ENCODE data around the gene MAD1L1. TPM values are rescaled to one million over a fixed set of nuclear protein-coding genes. Genes with fewer than 3 reads are reported as not detected.

Gene MAD1L1
- total RNA-seq, 1 experiment from 2014 or later, result 38.5 TPM

GRCh38 chr7:1898628-1899185, 334.0 kb downstream of the MAD1L1 start:
- Histone ChIP-seq H3K27me3 (ENCODE audit: insufficient read depth, low read length) (no peaks in the 10 kb centered on the region), H3K4me3 (replicated peaks in 1 of 2; ENCODE audit: low read depth in 1 of 2, low read length in 2 of 2) (no peak overlapping the region), H3K4me1 (ENCODE audit: control insufficient read depth in 1 of 2, insufficient read depth in 2 of 2, low read length in 2 of 2) (no peaks in the 10 kb centered on the region), H3K4me2 (ENCODE audit: low read length) (no peak overlapping the region), H4K20me1 (ENCODE audit: insufficient read depth) (no peaks in the 10 kb centered on the region), H3K36me3 (ENCODE audit: control insufficient read depth in 1 of 2, insufficient read depth in 2 of 2, low read length in 2 of 2) (no peaks in the 10 kb centered on the region), H2AFZ (ENCODE audit: low read depth, low read length, poor library complexity, severe bottlenecking) (no peak overlapping the region), H3K27ac (ENCODE audit: low read depth, low read length) (no peak overlapping the region), H3K9ac (ENCODE audit: low read length) (no peak overlapping the region), H3K79me2 (ENCODE audit: insufficient read depth, low read length) (no peaks in the 10 kb centered on the region), H3K9me2 (ENCODE audit: insufficient read depth) (no peaks in the 10 kb centered on the region), H3K9me3 (ENCODE audit: control insufficient read depth in 1 of 2, insufficient read depth in 1 of 2, low read depth in 1 of 2, low read length in 2 of 2) (no peaks in the 10 kb centered on the region)
- RAD21 ChIA-PET (ENCODE audit: low non-redundant PET in 1 of 2, low total read pairs in 2 of 2, uncharacterized antibody in 2 of 2, unreplicated experiment in 2 of 2), result no interaction called here
- no peak for TF ChIP-seq POLR2A (IDR thresholded peaks at IDR 0.05; ENCODE audit: borderline replicate concordance, extremely low read depth, insufficient read depth, insufficient read length)
- no peak for TF ChIP-seq REST (IDR thresholded peaks at IDR 0.05; ENCODE audit: low read depth)
- no peak for TF ChIP-seq ELF1 (IDR thresholded peaks at IDR 0.05; ENCODE audit: borderline replicate concordance, low read depth)
- no peak for TF ChIP-seq MAX (IDR thresholded peaks at IDR 0.05)
- no peak for TF ChIP-seq ZFX (IDR thresholded peaks at IDR 0.05)
- no peak for TF ChIP-seq ZBTB33 (IDR thresholded peaks at IDR 0.05; ENCODE audit: extremely low read depth, insufficient replicate concordance, low read length)
- no peak for TF ChIP-seq CTCF (IDR thresholded peaks at IDR 0.05 in 2 of 3, conservative IDR thresholded peaks at IDR 0.05 in 1 of 3; ENCODE audit: borderline replicate concordance in 1 of 3, insufficient read depth in 1 of 3, low read depth in 2 of 3, low read length in 2 of 3)
- TF ChIP-seq SRF (IDR thresholded peaks at IDR 0.05; ENCODE audit: low read depth), result no peak
- no peak for TF ChIP-seq ZNF274 (IDR thresholded peaks at IDR 0.05; ENCODE audit: low read depth, low read length)
- no peak for TF ChIP-seq JUND (IDR thresholded peaks at IDR 0.05)
- no peak for TF ChIP-seq RAD21 (IDR thresholded peaks at IDR 0.05; ENCODE audit: low read depth)
- TF ChIP-seq SIN3A (IDR thresholded peaks at IDR 0.05; ENCODE audit: low read depth), result no peak
- no peak for TF ChIP-seq EGR1 (IDR thresholded peaks at IDR 0.05; ENCODE audit: low read depth)
- TF ChIP-seq CBX3 (IDR thresholded peaks at IDR 0.05; ENCODE audit: low read depth), result no peak
- no peak for TF ChIP-seq POLR2AphosphoS5 (IDR thresholded peaks at IDR 0.05; ENCODE audit: low read depth, low read length)
- no peak for TF ChIP-seq EZH2phosphoT487 (IDR thresholded peaks at IDR 0.05; ENCODE audit: borderline replicate concordance)
- CTCF ChIA-PET, result no interaction called here
- DNase-seq (ENCODE audit: low read depth, low spot score) (no peak), ATAC-seq (no peak)
- POLR2A ChIA-PET, result no interaction called here
- intact Hi-C loops (cut with micrococcal nuclease), result no loop called here
- no TSS peak for BruUV-seq (replicated peaks)
